ENCODE measurements around the gene RELN. TPM values are rescaled to one million over a fixed set of nuclear protein-coding genes. Genes with fewer than 3 reads are reported as not detected.

RELN gene
- total RNA-seq, 1 donor from 2014 or later: 7.3 TPM

- Mint-ChIP-seq H3K27me3 (ENCODE audit: low read depth) (peaks cover 22% of the 10 kb centered on the region), H3K9me3 (no peaks in the 10 kb centered on the region), H3K4me1 (peaks cover 16% of the 10 kb centered on the region), H3K4me3 (no peak overlapping the region), H3K27ac (no peak overlapping the region), H3K36me3 (no peaks in the 10 kb centered on the region)
- no peak for TF ChIP-seq CTCF (IDR thresholded peaks at IDR 0.05; ENCODE audit: unreplicated experiment)
- no peak for DNase-seq (ENCODE audit: low spot score in 2 of 2, unreplicated experiment in 2 of 2)
These were observed 283.9 kb downstream of the RELN start for GRCh38 chr7:103705542-103705941.

DNA sequence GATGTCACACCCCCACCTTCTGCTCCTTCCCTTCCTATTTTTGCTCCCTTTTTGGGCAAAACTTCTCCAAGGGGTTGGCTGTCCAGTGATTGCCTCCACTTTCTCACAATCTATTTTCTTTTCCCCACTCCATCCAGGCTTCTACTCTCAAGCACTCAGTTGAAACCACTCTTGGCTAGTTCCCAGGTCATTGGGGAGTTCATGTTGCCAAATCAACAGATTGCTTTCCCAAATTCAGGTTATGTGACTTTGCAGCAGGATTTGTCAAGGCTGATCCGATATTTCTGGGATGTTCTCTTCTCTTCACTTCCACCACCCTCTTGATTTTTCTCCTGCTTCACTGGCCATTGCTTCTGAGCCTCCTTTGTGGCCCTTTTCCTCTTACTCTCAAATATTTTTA lies 284.8 kb downstream of the RELN start:
- H3K4me3 Mint-ChIP-seq: no peak overlapping the region
- no peak for DNase-seq (ENCODE audit: low spot score in 2 of 2, unreplicated experiment in 2 of 2)
- TF ChIP-seq CTCF (IDR thresholded peaks at IDR 0.05; ENCODE audit: unreplicated experiment): no peak
- H3K4me1 Mint-ChIP-seq: peaks cover 16% of the 10 kb centered on the region
- no peaks in the 10 kb centered on the region for H3K9me3 Mint-ChIP-seq
- no peaks in the 10 kb centered on the region for H3K36me3 Mint-ChIP-seq
- no peak overlapping the region for H3K27ac Mint-ChIP-seq
- H3K27me3 Mint-ChIP-seq (ENCODE audit: low read depth): peaks cover 22% of the 10 kb centered on the region

- Mint-ChIP-seq H3K36me3 (no peaks in the 10 kb centered on the region), H3K27me3 (ENCODE audit: low read depth) (peaks cover 20% of the 10 kb centered on the region), H3K4me1 (peaks cover 16% of the 10 kb centered on the region), H3K4me3 (no peak overlapping the region), H3K9me3 (no peaks in the 10 kb centered on the region), H3K27ac (no peak overlapping the region)
- no peak for TF ChIP-seq CTCF (IDR thresholded peaks at IDR 0.05; ENCODE audit: unreplicated experiment)
- no peak for DNase-seq (ENCODE audit: low spot score in 2 of 2, unreplicated experiment in 2 of 2)
These were observed 286.5 kb downstream of the RELN start for GRCh38 chr7:103702982-103703381.

- Mint-ChIP-seq H3K27me3 (ENCODE audit: low read depth) (peaks cover 20% of the 10 kb centered on the region), H3K4me3 (no peak overlapping the region), H3K9me3 (no peaks in the 10 kb centered on the region), H3K36me3 (no peaks in the 10 kb centered on the region), H3K27ac (no peak overlapping the region), H3K4me1 (peaks cover 16% of the 10 kb centered on the region)
- no peak for TF ChIP-seq CTCF (IDR thresholded peaks at IDR 0.05; ENCODE audit: unreplicated experiment)
- DNase-seq (ENCODE audit: low spot score in 2 of 2, unreplicated experiment in 2 of 2): no peak
These were observed 287.0 kb downstream of the RELN start for GRCh38 chr7:103702454-103702853.

DNA sequence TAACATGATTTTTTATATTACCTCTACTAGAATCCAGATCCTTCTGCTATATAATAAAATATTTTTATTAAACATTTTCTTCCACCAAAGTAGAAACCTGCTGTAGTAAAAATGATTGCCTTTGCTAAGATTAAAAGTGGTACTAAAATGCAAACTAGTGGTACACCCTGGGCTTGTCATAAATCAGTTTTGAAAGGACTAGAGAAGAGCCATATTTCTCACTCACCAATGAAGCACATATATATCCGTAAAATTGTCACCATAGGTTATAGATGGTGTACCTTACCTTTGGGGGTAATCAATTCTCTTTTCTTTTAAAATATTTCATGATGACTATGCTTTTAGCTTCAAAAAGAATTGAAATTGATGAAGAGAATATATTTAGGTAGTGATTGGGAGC lies 290.4 kb downstream of the RELN start:
- no peak overlapping the region for H3K27ac Mint-ChIP-seq
- DNase-seq (ENCODE audit: low spot score in 2 of 2, unreplicated experiment in 2 of 2): no peak
- TF ChIP-seq CTCF (IDR thresholded peaks at IDR 0.05; ENCODE audit: unreplicated experiment): no peak
- no peaks in the 10 kb centered on the region for H3K36me3 Mint-ChIP-seq
- H3K9me3 Mint-ChIP-seq: peaks cover 4% of the 10 kb centered on the region
- H3K4me3 Mint-ChIP-seq: no peak overlapping the region
- H3K4me1 Mint-ChIP-seq: peaks cover 16% of the 10 kb centered on the region
- peaks cover 12% of the 10 kb centered on the region for H3K27me3 Mint-ChIP-seq (ENCODE audit: low read depth)

GRCh38 chr7:103698064-103698463 lies 291.4 kb downstream of the RELN start:
- Mint-ChIP-seq H3K9me3 (peaks cover 4% of the 10 kb centered on the region), H3K4me1 (peaks cover 10% of the 10 kb centered on the region), H3K27me3 (ENCODE audit: low read depth) (peaks cover 7% of the 10 kb centered on the region), H3K4me3 (no peak overlapping the region), H3K36me3 (no peaks in the 10 kb centered on the region), H3K27ac (no peak overlapping the region)
- no peak for TF ChIP-seq CTCF (IDR thresholded peaks at IDR 0.05; ENCODE audit: unreplicated experiment)
- no peak for DNase-seq (ENCODE audit: low spot score in 2 of 2, unreplicated experiment in 2 of 2)

Data from mesothelial cell of epicardium (in vitro differentiated cells).